GM23248 (cell line): ENCODE measurements around the gene EPB41L4B.

Source experiments
- EZH2 ChIP-seq: fragments of 200-600 bp; sonication (generic); IDR thresholded peaks from 2 replicates; pipeline ENCODE4 v1.6.1; 2018; ENCODE audit warnings: antibody characterized with exemption, mild to moderate bottlenecking; ENCODE audit not compliant: insufficient read depth, poor library complexity, severe bottlenecking
- EZH2phosphoT487 ChIP-seq: fragments of 200-600 bp; sonication (generic); IDR thresholded peaks from 2 replicates; pipeline ENCODE4 v1.6.1; 2018; ENCODE audit warnings: antibody characterized with exemption, moderate library complexity, mild to moderate bottlenecking, low read depth; ENCODE audit not compliant: insufficient read depth

- TF ChIP-seq EZH2 (no peak), EZH2phosphoT487 (no peak)
Observed at GRCh38 chr9:109198736-109199382, 122.0 kb downstream of the EPB41L4B start.
